PFSK-1 (cell line): ENCODE results near the gene KRTAP5-10.

Experiments used
- FOXP2 ChIP-seq: optimal IDR thresholded peaks from 2 replicates; pipeline ENCODE3; 2011; ENCODE audit warnings: borderline replicate concordance, control low read depth, inconsistent platforms; ENCODE audit not compliant: insufficient read depth; ENCODE audit errors: extremely low read length, extremely low read depth
- POLR2AphosphoS5 ChIP-seq: IDR thresholded peaks from 2 replicates; pipeline ENCODE4 v1.6.1; 2012; ENCODE audit warnings: low read depth, mild to moderate bottlenecking, control low read depth, low read length, moderate library complexity
- REST ChIP-seq, 2 experiments: IDR thresholded peaks; 2 replicates each; pipeline versions ENCODE4 v1.6.1 to v1.8.0; 2011 to 2012; ENCODE audit warnings: low read depth in 2 of 2, low read length in 2 of 2, control low read depth in 1 of 2, inconsistent platforms in 1 of 2, mild to moderate bottlenecking in 1 of 2, moderate library complexity in 1 of 2; ENCODE audit not compliant: insufficient read depth in 1 of 2
- SIN3A ChIP-seq: IDR thresholded peaks from 2 replicates; pipeline ENCODE4 v1.6.1; 2012; ENCODE audit warnings: mild to moderate bottlenecking, low read length, moderate library complexity, borderline replicate concordance; ENCODE audit not compliant: insufficient read depth
- TAF1 ChIP-seq: IDR thresholded peaks from 2 replicates; pipeline ENCODE4 v1.6.1; 2012; ENCODE audit warnings: low read length, control low read depth, borderline replicate concordance; ENCODE audit not compliant: insufficient read depth

GRCh38 chr11:71538666-71538990, 26.7 kb upstream of the KRTAP5-10 start:
- TF ChIP-seq SIN3A (no peak), POLR2AphosphoS5 (no peak), REST (IDR thresholded peaks at IDR 0.05; ENCODE audit: insufficient read depth in 1 of 2, low read depth in 2 of 2, low read length in 2 of 2) (no peak), TAF1 (no peak), FOXP2 (no peak)
